ENCODE results near the gene GLP1R.

Gene GLP1R

DNA sequence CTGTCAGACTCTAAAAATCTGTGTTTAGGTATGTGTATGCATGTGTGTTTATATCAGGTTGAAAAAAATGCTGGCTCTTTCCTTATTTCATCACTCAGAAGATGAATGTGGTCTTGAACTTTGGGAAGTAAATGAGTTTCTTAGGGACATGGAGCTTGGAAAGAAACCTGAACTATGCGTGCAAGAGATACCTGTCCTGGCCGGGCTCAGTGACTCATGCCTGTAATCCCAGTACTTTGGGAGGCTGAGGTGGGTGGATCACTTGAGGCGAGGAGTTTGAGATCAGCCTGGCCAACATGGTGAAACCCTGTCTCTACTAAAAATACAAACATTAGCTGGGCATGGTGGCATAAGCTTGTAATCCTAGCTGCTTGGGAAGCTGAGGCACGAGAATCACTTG lies 4.4 kb upstream of the GLP1R start:
- DNase-seq (ENCODE audit: low read depth) = no peak

DNA sequence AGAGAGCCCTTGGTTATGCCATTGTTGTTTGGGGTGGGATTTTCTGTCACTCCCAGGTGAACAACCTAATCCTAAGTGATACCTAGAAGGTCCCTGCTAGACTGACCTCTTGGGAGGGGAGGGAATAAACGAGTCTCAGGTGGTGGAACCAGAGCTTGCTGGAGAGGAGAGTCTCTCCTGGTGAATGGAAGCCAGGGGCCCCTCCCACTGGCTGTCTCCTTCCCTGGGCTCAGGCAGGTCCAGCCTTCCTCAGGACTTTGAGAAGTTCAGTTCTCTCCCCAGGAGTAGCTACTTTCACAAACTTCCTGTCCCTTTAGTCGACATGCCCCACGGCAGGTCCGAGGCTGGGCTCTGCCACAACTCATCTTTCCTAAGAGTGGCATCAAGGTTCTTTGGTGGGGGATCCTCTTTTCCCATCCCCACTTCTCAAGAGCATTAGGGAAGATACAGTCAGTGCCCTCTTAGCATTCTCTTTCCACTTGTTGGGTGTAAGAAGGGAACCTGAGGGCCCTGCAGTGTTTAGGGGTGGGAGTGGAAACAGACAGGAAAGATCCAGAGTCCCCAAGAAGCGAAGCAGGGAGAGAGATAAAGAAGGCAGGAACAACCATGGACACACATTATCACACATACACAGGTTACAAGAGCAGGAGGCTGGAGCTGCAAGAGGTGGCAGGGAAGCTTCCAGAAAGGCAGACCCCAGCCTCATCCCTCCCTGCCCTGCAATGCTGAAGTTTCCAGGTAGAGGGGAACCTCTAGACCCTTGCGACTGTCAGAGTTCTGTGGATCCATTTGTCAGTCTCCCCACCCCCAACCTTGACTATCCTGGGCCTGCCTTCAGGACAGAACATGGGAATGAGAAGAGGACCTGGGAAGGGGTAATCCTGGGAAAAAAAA lies 900 bp upstream of the GLP1R start:
- DNase-seq (ENCODE audit: low read depth) = no peak

DNA sequence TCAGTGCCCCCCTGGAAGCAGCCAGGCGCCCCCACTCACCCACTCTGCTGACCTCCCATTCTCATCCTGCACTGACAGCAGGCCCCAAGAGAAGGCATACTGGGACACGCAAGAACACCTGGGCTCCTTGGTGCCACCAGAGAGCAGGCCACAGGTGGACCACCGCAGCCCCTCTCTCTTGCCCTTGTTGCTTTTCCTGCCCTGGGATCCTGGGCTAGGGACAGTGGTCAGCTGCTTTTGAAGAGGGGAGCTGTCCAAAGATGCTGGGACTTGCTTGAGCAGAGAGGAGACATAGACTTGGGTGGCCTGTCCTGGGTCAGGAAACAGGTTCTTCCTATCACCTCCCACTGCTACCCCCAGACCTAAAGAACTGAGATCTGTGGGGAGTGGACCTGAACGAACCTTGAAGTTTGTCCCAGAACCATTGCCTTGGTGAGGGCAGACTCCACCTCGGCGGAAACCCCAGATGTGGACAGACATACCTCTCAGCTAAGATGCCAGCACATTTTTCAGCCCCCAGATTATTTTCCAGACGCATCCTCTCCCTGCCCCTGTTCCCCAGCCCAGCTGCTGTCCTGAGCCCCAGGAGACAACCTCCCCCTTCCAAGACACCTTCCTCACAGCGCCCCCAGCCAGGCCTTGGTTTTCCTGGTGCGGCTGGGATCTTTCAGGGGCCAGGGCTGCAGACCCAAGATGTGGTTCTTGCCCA lies 1.1 kb downstream of the GLP1R start:
- no peak for DNase-seq (ENCODE audit: low read depth)

DNA sequence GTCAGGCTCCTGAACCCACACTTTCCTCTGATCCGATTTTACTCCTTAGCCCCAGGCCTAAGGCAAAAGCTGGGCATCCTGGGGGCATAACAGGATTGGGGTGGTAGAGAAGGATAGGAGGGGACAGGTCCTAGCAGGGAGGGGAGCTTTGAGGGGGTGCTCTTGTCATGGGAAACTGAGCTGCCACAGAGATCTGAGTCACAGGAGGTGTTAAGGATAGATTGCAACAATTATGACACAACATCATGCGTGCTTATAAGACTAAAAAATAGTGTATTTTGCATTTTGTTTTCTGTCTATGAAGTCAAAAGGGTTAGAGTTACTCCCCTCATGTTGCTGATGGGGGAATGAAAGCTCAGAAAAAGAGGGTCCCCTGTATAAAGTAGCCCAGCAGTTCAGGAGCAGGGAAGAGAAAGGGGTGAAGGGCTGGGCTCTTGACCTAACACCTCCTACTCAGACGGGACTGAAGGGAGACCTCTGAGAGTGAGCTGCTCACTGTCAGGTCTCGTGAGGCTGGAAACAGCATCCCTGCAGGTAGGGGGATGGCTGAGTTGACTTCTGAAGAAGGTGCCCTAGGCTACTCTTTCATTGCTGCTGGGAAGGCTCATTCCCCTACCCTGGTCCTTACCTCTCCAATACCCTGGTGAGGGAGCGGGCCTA lies 2.0 kb downstream of the GLP1R start:
- DNase-seq (ENCODE audit: low read depth) = no peak

DNA sequence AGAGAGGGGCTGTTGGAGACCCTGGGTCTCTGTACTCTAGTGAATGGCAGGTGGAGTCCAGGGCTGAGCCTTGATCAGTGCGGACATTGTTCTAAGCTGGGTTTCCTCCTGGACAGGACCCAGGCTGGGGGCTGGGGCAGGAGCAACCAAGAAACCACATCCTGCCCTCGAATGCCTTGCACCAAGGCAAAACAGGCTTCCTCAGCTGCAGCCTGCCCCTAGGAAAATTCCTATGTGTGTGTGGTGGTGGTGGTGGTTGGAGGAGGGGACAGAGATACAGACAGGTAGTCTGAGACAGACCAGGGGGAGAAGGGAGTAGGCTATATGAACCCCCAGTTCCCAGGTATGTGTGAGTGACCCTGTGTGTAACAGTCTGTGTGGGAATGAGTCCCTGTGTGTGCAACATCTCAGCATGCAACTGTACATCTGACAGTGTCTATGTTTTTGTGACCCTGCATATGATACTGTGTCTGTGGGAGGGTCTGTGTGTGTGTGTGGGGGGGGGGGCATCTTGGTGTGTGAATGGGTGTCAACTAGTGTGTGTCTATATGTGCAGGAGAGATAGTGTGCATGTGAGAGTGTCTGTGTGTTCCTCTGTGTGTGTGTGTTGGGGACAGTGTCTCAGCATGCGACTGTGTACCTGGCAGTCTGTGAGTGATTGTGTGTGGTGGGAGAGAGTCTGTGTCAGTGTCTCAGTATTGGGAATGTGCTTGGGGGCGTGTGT lies 3.0 kb downstream of the GLP1R start:
- DNase-seq (ENCODE audit: low read depth) = no peak

DNA sequence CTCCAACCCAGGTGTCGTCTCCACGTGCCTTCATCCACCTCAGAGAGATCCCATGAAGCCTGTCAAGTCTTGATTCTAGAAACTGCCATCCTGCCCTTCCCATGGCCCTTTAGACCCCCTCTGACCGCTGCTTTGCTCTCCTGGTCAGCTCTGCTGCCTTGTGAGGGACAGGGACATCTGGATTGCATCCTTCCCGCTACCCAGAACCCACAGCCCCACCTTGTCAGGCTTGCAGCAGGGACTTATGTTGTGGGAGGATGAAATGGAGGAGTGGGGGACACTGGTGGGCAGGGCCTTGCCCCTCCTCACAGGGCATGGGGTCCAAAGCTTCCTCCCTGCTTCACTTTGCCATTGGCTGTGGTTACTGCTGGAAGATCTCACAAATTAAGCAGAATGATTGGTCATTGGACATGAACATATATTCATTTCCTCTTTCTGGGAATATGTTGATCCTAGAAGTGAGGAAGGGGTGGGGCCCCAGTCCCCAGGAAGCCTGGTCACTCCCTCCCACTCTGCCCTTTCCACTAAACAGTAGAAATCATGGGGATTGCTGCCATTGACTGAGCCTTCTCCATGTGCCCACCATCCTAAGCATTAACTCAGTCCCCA lies 4.5 kb downstream of the GLP1R start:
- no peak for DNase-seq (ENCODE audit: low read depth)

DNA sequence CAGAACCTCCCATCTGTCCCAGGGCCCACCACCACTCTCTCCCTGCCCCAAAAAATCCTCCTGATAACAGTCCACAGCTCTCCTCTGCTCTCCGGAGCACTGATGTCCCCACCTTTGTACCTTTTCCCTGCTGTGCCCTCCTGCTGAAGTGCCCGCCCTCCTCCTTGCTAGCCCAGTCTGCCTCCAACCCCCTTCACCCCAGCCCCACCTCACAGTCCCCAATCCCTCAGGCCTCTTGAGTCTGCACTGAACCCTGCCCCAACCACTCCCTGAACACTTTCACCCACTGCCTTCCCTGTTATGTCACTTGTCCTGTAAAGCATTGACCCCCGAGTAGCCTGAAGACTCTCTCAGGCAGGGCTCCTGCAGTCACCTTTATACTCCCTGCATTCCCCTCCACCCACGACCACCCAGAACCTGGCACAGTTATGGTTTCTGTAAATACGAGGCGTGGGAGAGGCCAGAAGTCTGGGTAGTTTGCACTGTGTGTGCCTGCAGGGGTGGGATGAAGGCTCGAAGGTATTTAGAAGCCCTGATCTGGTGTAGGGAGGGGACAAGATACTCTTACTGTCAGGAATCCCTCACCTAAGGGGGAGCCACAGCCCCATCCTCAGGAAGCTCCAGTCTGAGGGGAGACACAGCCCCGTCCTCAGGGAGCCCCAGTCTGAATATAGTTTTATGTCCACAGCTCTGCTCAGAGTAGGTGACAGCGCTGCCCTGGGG lies 5.4 kb downstream of the GLP1R start:
- DNase-seq (ENCODE audit: low read depth) = no peak

DNA sequence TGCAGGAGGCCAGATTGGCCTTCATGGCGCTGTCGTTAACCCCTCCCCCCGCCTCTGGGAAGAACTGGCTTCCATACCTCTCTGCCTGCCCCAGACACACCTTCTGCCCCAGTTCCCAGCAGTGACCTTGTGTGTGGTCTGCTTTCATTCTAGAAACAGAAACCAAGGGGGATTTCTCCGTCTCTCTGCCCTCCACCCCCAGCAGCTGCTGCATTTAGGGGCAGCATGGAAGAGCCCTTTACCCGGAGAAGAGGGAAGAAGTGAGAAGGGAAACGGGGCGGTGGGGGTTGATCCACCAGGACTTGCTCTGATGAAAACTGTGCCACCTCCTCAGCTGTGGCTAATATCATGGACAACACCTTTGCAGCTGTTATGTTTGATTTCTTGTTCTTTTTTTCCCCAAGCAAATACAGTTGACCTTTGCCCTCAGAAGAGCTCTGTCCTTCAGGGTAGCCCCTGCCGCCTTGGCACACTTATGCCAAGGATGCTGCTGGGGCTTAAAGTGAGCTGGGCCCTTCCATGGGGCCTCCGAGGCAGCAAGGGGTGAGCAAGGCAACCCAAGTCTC lies 6.1 kb downstream of the GLP1R start:
- DNase-seq (ENCODE audit: low read depth) = no peak

DNA sequence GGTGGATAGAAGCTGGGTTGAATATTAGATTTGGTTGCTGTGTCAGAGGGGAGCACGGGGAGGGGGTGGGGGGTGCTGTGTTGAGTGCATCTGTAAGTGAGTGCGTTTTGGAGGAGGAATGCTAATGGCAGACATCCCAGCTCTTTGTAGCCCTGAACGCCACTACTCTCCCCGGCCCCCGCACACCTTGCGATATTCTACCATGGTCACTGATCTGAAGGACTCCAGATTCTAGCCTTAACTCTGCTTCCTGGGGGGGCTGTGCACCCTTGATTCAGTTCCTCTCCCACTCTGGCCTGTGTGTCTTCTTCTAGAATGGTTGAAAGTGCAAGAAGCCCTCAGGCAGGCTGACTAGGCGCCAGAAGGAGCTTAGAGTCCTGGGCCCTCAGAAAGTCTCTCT lies 7.1 kb downstream of the GLP1R start:
- DNase-seq (ENCODE audit: low read depth) = no peak

DNA sequence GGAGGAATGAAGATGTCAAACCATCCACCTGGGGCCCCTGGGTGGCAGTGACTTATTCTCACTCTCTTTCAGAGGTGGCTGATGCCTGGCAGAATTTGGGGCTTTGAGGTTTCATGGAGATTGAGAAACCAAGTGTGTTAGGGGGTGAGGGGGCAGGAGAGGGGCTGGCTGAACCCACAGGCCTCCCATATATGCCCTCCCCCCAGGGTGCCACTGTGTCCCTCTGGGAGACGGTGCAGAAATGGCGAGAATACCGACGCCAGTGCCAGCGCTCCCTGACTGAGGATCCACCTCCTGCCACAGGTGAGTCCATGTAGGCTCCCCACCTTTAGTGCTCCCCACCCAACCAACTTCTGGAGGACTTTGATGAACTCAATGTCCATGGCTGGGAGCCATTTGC lies 7.6 kb downstream of the GLP1R start:
- no peak for DNase-seq (ENCODE audit: low read depth)

DNA sequence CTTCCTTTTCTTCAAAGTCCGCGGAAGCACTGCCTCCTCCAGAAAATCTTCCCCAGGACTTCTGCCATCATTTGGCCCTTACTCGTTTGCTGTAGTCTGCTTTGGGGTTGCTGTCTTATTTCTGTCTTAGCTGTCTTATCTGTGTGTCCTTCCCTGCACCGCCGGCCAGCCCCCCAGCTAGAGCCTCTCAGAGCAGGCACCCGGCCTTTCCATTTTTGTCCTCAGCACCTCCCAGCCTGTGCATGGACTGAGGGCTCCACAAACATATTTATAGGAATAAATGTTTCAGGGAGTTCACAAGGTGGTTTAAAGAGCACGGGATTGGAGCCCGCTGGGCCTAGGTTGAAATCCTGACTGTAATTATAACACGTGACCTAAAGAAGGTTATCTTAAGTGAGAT lies 8.1 kb downstream of the GLP1R start:
- DNase-seq (ENCODE audit: low read depth) = no peak

DNA sequence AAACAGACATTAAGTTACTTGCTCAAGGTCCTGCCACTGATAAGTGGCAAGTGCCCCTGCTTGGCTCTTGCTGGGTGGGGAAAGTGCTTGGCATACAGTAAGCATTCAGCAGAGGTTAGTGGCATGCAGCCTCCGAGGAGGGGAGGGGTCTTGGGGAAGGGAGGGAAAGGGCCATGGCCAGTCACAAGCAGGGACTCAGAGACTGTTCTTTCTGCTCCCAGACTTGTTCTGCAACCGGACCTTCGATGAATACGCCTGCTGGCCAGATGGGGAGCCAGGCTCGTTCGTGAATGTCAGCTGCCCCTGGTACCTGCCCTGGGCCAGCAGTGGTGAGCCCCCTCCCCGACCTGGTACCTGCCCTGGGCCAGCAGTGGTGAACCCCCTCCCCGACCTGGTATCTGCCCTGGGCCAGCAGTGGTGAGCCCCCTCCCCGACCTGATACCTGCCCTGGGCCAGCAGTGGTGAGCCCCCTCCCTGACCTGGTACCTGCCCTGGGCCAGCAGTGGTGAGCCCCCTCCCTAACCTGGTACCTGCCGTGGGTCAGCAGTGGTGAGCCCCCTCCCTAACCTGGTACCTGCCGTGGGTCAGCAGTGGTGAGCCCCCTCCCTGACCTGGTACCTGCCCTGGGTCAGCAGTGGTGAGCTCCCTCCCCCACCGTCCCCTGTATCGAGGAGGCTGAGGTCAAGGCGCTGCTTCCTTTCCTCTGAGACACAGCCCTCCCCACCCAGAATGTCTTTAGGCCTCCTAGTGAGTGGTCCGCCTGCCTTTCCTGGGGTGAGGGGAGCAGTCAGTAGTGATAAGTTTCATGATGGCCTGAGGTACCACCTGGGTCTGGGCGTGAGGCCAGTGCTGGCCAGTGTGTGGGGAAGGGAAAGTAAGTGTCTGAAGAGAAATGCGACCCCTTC lies 8.9 kb downstream of the GLP1R start:
- no peak for DNase-seq (ENCODE audit: low read depth)

DNA sequence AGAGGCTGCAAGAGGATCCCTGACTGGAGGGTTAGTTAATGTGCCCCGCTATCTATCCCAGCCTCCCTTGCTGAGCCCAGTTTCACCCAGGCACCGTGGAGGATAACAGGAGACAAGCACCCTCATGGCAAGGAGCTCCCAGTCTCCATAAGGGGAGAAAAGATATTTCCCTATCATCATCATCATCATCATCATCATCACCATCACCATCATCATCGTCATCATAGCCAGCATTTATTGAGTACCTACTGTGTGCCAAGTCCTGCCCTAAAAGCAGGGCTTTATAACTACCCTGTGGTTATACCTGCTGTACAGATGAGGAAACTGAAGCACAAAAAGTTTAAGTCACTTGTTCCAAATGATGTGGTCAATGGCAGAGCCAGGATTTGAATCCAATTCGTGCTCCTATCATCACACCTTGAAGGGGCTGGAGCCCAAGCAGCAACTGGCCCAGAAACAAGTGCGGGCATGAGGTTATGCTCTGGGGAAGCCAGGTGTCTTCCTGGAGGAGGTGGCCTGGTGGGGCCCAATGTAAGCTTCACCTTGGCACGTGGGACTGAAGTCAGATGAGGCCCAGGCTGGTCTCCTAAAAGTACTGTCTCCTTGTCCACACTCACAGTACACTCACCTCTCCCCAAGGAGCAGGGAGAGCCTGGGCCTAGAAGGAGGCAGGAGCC lies 10.0 kb downstream of the GLP1R start:
- DNase-seq (ENCODE audit: low read depth) = no peak

DNA sequence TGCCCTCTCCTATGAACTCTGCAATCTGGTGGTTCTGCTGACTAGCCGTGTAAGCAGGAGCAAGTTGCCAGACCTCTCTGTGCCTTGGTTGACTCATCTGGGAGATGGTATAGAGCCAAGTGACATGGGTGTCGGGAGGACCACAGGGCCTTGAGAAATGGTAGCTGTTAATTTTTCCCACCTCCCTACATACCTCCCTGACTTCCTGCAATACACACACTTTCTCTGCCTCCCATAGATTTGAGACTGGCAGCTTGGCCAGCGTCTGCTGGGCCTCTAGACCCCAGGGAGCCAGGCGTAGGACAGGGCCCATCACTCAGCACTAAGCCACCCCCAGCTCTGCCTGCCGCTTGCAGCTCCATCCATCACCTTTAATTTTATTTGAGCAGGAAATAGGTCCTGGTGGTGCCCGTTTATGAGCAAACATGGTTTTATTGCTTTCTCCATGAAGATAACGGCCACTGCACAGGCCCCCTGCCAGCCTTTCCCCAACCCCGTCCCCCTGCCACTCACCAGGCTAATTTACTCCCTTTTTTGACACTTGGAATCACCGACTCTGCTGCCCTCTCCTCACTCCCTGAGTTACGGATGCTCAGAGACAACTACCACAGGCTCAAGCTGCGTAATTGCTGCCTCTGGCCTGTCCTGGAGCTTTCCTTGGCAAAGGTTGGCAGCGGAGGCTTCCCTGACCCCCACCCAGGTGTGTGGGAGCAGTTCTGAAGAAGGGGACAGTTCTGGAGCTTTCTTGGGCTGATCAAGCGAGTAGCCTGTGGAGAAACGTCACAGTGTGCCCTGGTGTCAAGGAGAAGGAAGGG lies 11.1 kb downstream of the GLP1R start:
- DNase-seq (ENCODE audit: low read depth) = no peak

DNA sequence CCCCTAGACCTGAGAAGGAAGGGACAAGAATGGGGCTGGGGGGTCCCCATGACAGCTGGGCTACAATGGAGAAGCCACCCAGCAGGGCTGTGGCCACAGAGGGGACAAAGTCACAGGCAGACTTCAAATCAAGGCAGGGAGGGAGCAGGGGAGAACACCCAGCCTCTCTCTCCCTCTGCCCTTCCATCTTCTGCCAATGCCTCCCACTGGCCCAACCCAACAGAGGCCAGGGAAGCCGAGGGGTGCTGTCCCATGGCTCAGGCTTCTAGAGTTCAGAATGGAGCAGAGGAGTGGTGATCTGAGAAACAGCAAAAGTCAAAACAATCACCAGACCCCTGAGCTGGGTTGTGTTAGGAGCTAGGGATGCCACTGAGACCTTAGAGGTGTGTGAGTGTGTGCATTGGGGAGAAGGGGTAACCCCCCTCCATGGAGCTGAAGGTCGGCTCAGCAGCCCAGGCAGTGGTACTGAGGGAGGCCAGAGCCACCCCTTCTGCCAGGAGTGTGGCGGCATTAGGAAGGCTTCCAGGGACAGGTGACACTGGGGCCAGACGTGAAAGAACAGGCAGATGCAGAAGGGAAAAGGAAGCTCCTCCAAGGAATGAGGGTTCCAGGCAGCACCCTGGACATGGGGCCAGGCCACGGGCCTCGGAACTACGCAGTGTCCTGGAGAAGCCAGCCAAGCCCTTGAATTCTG lies 12.0 kb downstream of the GLP1R start:
- DNase-seq (ENCODE audit: low read depth) = no peak

DNA sequence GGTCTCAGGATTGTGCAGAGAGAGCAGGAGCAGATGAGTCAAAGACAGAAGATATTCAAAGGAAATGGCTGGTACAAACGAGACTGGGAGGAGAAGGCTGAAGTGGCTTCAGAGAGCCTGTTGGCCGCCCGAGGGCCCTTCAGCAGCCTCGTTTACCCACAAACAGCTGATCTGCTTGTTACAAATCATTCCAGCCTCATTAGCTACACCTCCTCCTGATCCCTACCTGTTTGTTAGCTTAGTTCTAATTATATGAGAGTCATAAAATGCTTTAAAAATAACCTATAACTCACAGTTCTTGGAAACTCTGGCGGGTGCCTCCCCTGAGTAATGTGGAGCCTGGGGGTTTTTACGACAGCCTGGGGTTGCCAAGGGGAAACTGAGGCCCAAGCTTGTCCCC lies 12.6 kb downstream of the GLP1R start:
- DNase-seq (ENCODE audit: low read depth) = no peak

DNA sequence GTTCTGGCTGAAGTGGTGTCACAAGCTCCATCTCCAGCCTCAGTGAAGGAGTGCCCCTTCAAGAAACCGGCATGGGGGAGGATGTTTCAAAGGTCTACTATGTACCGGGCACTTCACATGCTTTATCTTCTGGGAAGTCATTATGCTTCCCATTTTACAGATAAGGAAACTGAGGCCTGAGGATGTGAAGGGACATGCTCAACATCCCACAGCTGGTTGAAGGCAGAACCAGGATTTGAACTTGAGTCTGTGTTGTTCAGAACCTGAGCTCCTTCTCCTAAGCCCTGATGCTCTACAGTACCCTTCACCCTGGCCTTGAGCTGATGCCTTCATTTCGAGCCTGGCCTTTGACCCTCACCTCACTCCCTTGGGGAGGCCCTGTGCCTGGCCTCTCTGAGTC lies 13.0 kb downstream of the GLP1R start:
- no peak for DNase-seq (ENCODE audit: low read depth)

Data from stimulated activated CD8-positive, alpha-beta memory T cell treated with anti-CD3 and anti-CD28 coated beads, Interleukin-15, amount 100 ng/mL, for 1 hour (primary cell).